PC-9 (cell line): Measurements from ENCODE around the gene EPB41. TPM values are rescaled to one million over a fixed set of nuclear protein-coding genes. Genes with fewer than 3 reads are reported as not detected.

ENCODE experiments used
- BruUV-seq: library from RNA; stranded (reverse); fragments of 400-500 nt; replicated peaks from 2 replicates; lab custom pipeline; 2021; lab: Mats Ljungman, UMichigan
- CTCF ChIA-PET: fragments of 300-600 bp; sonication (Branson Sonifier 250); formaldehyde crosslinking; loops from one replicate; lab custom pipeline; 2022; ENCODE audit warnings: antibody characterized with exemption; lab: Charles Lee
- POLR2A ChIA-PET: fragments of 300-600 bp; sonication (Branson Sonifier 250); formaldehyde crosslinking; loops from one replicate; lab custom pipeline; 2022; ENCODE audit warnings: antibody characterized with exemption; ENCODE audit not compliant: unreplicated experiment; lab: Charles Lee
- DNase-seq, 2 experiments: peaks; one replicate each; pipeline versions ENCODE4 v3.0.0 to v3.0.0-alpha.2; 2015 to 2022; ENCODE audit warnings: mixed read lengths in 1 of 2
- H2AFZ ChIP-seq: fragments of 200-600 bp; sonication (generic); 2 replicates; pipeline ENCODE4 v1.8.1; 2017; ENCODE audit warnings: antibody characterized with exemption
- H3F3A ChIP-seq: fragments of 200-600 bp; sonication (generic); 2 replicates; pipeline ENCODE4 v1.8.1; 2017; ENCODE audit warnings: antibody characterized with exemption, mild to moderate bottlenecking, low read depth; ENCODE audit not compliant: insufficient read depth
- H3K27ac ChIP-seq: fragments of 200-600 bp; sonication (generic); 2 replicates; pipeline ENCODE4 v1.6.1; 2016; ENCODE audit warnings: mixed run types
- H3K27me3 ChIP-seq: fragments of 200-600 bp; sonication (generic); 2 replicates; pipeline ENCODE4 v1.6.1; 2016; ENCODE audit warnings: low read depth, mixed run types; ENCODE audit not compliant: insufficient read depth
- H3K36me3 ChIP-seq: fragments of 200-600 bp; sonication (generic); 2 replicates; pipeline ENCODE4 v1.6.1; 2016; ENCODE audit warnings: low read depth, mixed run types
- H3K4me1 ChIP-seq: fragments of 200-600 bp; sonication (generic); replicated peaks from 2 replicates; pipeline ENCODE4 v1.6.1; 2016; ENCODE audit warnings: mixed run types; ENCODE audit not compliant: insufficient read depth
- H3K4me2 ChIP-seq: fragments of 200-600 bp; sonication (generic); 2 replicates; pipeline ENCODE4 v1.6.1; 2017; ENCODE audit warnings: mixed run types
- H3K4me3 ChIP-seq: fragments of 200-600 bp; sonication (generic); 2 replicates; pipeline ENCODE4 v1.6.1; 2016; ENCODE audit warnings: mixed run types
- H3K79me2 ChIP-seq: fragments of 200-600 bp; sonication (generic); 2 replicates; pipeline ENCODE4 v1.6.1; 2017; ENCODE audit warnings: low read depth, mixed run types
- H3K9me2 ChIP-seq: fragments of 200-600 bp; sonication (generic); 2 replicates; pipeline ENCODE4 v1.8.1; 2017; ENCODE audit warnings: mild to moderate bottlenecking; ENCODE audit not compliant: insufficient read depth
- H3K9me3 ChIP-seq: fragments of 200-600 bp; sonication (generic); 2 replicates; pipeline ENCODE4 v1.8.1; 2016; ENCODE audit warnings: low read depth; ENCODE audit not compliant: insufficient read depth
- H4K20me1 ChIP-seq: fragments of 200-600 bp; sonication (generic); 2 replicates; pipeline ENCODE4 v1.8.1; 2017; ENCODE audit not compliant: insufficient read depth
- CTCF ChIP-seq: fragments of 200-600 bp; sonication (generic); conservative IDR thresholded peaks from 2 replicates; pipeline ENCODE4 v1.6.1; 2017; ENCODE audit warnings: mixed run types, antibody characterized with exemption, mild to moderate bottlenecking, moderate library complexity
- EZH2 ChIP-seq: fragments of 200-600 bp; sonication (generic); IDR thresholded peaks from 2 replicates; pipeline ENCODE4 v1.8.0; 2017; ENCODE audit warnings: antibody characterized with exemption, low read depth
- intact Hi-C: fragments of 100-400 bp; cut with micrococcal nuclease; formaldehyde crosslinking; loops from one replicate; pipeline ENCODE4 v1.10.0; 2022; ENCODE audit not compliant: unreplicated experiment
- total RNA-seq: library from RNA; stranded (reverse); gene quantifications from 2 replicates; pipeline ENCODE4 v1.2.3, GENCODE V29; 2021

EPB41 gene
- total RNA-seq, 1 experiment from 2014 or later: 42.2 TPM

GRCh38 chr1:29156543-29157268 is 242.3 kb downstream of the EPB41 start:
- ChIA-PET POLR2A (no interaction called here), CTCF (interaction anchor here (0.6 kb wide), 2 partner anchors 43 to 91 kb away, joined by 4 to 5 read pairs; no protein-coding TSS in a partner anchor)
- Histone ChIP-seq H3K36me3 (peaks cover 11% of the 10 kb centered on the region; the same call in 1 of the 2 replicates), H3K9me2 (no peaks in the 10 kb centered on the region), H3K79me2 (peaks cover 5% of the 10 kb centered on the region; the same call in 1 of the 2 replicates), H3K27ac (no peak overlapping the region), H3K27me3 (no peaks in the 10 kb centered on the region), H4K20me1 (peaks cover 5% of the 10 kb centered on the region), H3K4me2 (no peak overlapping the region), H3K4me1 (no peaks in the 10 kb centered on the region), H3K4me3 (no peak overlapping the region), H3F3A (no peaks in the 10 kb centered on the region), H2AFZ (no peak overlapping the region), H3K9me3 (no peaks in the 10 kb centered on the region)
- TF ChIP-seq EZH2 (no peak), CTCF (no peak)
- no TSS peak for BruUV-seq
- no peak for DNase-seq
- intact Hi-C loops: no loop called here

GRCh38 chr1:29157269-29157601 is 242.9 kb downstream of the EPB41 start:
- TF ChIP-seq CTCF (no peak), EZH2 (no peak)
- Histone ChIP-seq H3K9me3 (no peaks in the 10 kb centered on the region), H3K36me3 (0 out of 2 replicates have a peak, but pooled peaks cover 5% of the 10 kb centered on the region), H3K4me3 (no peak overlapping the region), H3K4me1 (no peaks in the 10 kb centered on the region), H3K27ac (no peak overlapping the region), H3F3A (no peaks in the 10 kb centered on the region), H2AFZ (no peak overlapping the region), H4K20me1 (peaks cover 9% of the 10 kb centered on the region), H3K9me2 (no peaks in the 10 kb centered on the region), H3K79me2 (peaks cover 10% of the 10 kb centered on the region), H3K27me3 (no peaks in the 10 kb centered on the region), H3K4me2 (no peak overlapping the region)
- no peak for DNase-seq
- CTCF ChIA-PET: no interaction called here
- intact Hi-C loops: no loop called here
- POLR2A ChIA-PET: no interaction called here
- BruUV-seq: no TSS peak

DNA sequence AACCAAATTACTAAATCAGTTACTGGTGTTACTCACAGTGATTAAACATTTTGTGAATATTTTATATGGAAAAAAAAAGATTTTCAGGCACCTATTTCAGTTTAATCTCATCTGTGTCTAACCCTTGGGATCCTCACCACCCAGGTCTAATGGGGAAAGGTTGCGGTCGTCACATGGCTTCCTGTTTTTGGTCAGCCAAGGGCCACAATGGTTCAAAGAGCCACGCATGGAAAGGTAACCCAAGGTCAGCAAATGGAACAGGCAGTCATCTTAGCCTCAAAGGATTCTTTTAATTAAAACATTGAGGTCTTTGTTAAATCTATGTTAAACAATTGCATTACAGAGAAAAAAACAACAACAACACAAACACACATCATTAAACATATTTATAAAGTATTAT is 245.4 kb downstream of the EPB41 start:
- no TSS peak for BruUV-seq
- Histone ChIP-seq H3K9me2 (no peaks in the 10 kb centered on the region), H2AFZ (no peak overlapping the region), H3F3A (no peaks in the 10 kb centered on the region), H3K9me3 (no peaks in the 10 kb centered on the region), H4K20me1 (peaks cover 21% of the 10 kb centered on the region), H3K4me1 (no peaks in the 10 kb centered on the region), H3K36me3 (peaks cover 14% of the 10 kb centered on the region; the same call in 1 of the 2 replicates), H3K4me3 (no peak overlapping the region), H3K79me2 (peaks cover 33% of the 10 kb centered on the region), H3K27me3 (no peaks in the 10 kb centered on the region), H3K4me2 (no peak overlapping the region), H3K27ac (no peak overlapping the region)
- TF ChIP-seq CTCF (no peak), EZH2 (no peak)
- CTCF ChIA-PET: interaction anchor here (0.6 kb wide), 1 partner anchor 129 kb away, joined by 3 read pairs; no protein-coding TSS in a partner anchor
- intact Hi-C loops: no loop called here
- POLR2A ChIA-PET: no interaction called here
- no peak for DNase-seq
